SU-DHL-6 (cell line): ENCODE results near the gene PRR20G.

Experiments used
- H2AFZ ChIP-seq: fragments of 200-600 bp; sonication (generic); 2 replicates; pipeline ENCODE4 v1.6.1; 2014; ENCODE audit warnings: low read depth, mild to moderate bottlenecking, moderate library complexity, mixed read lengths, antibody characterized with exemption, low read length; ENCODE audit not compliant: severe bottlenecking
- H3F3A ChIP-seq: fragments of 200-600 bp; shearing (Covaris generic); 2 replicates; pipeline ENCODE4 v1.6.0; 2016; ENCODE audit warnings: antibody characterized with exemption, mild to moderate bottlenecking; ENCODE audit not compliant: insufficient read depth
- H3K27ac ChIP-seq: fragments of 200-600 bp; sonication (generic); 2 replicates; pipeline ENCODE4 v1.5.1; 2016; ENCODE audit warnings: low read depth, mild to moderate bottlenecking, low read length, moderate library complexity, mixed read lengths
- H3K27me3 ChIP-seq: fragments of 200-600 bp; sonication (generic), shearing (Covaris generic); 2 replicates; pipeline ENCODE4 v1.6.0; 2014; ENCODE audit warnings: mild to moderate bottlenecking, low read length
- H3K36me3 ChIP-seq: fragments of 200-600 bp; sonication (generic); 2 replicates; pipeline ENCODE4 v1.6.1; 2014; ENCODE audit warnings: mild to moderate bottlenecking, low read length, mixed read lengths
- H3K4me2 ChIP-seq: fragments of 300-600, 200-600 bp; shearing (Covaris generic), sonication (generic); 2 replicates; pipeline ENCODE4 v1.6.0; 2014; ENCODE audit warnings: low read length, low read depth, mild to moderate bottlenecking; ENCODE audit not compliant: poor library complexity, severe bottlenecking
- H3K4me3 ChIP-seq: fragments of 200-600 bp; sonication (generic); 2 replicates; pipeline ENCODE4 v1.5.1; 2014; ENCODE audit warnings: antibody characterized with exemption, low read length, mild to moderate bottlenecking, mixed read lengths; ENCODE audit not compliant: insufficient read depth, poor library complexity, severe bottlenecking
- H3K79me2 ChIP-seq: fragments of 200-600 bp; sonication (generic); 2 replicates; pipeline ENCODE4 v1.6.1; 2014; ENCODE audit warnings: mild to moderate bottlenecking, low read length, moderate library complexity; ENCODE audit not compliant: insufficient read depth
- H3K9ac ChIP-seq: fragments of 200-600 bp; sonication (generic); 2 replicates; pipeline ENCODE4 v1.7.0; 2014; ENCODE audit warnings: mild to moderate bottlenecking, low read length
- H3K9me2 ChIP-seq: fragments of 200-600 bp; sonication (generic); replicated peaks from 2 replicates; pipeline ENCODE4 v1.6.1; 2014; ENCODE audit warnings: low read length; ENCODE audit not compliant: insufficient read depth
- H3K9me3 ChIP-seq: fragments of 200-600 bp; sonication (generic); 2 replicates; pipeline ENCODE4 v1.6.1; 2014; ENCODE audit warnings: low read length, mixed read lengths; ENCODE audit not compliant: insufficient read depth
- H4K20me1 ChIP-seq: fragments of 200-600 bp; sonication (generic); 2 replicates; pipeline ENCODE4 v1.6.1; 2014; ENCODE audit warnings: low read depth, mild to moderate bottlenecking, antibody characterized with exemption, low read length, moderate library complexity, mixed read lengths
- EZH2phosphoT487 ChIP-seq: fragments of 200-600 bp; sonication (generic), shearing (Covaris generic); conservative IDR thresholded peaks from 2 replicates; pipeline ENCODE4 v1.6.1; 2018; ENCODE audit warnings: mild to moderate bottlenecking, antibody characterized with exemption, low read length, moderate library complexity, mixed read lengths
- TF ChIP-seq, protein P1 (sequence below): fragments of 200-600 bp; sonication (generic); IDR thresholded peaks from one replicate; pipeline ENCODE4 v1.5.1; 2017; ENCODE audit warnings: antibody characterized with exemption, mild to moderate bottlenecking, low read length, moderate library complexity; ENCODE audit not compliant: insufficient read depth, poor library complexity, severe bottlenecking

The PRR20G gene

DNA sequence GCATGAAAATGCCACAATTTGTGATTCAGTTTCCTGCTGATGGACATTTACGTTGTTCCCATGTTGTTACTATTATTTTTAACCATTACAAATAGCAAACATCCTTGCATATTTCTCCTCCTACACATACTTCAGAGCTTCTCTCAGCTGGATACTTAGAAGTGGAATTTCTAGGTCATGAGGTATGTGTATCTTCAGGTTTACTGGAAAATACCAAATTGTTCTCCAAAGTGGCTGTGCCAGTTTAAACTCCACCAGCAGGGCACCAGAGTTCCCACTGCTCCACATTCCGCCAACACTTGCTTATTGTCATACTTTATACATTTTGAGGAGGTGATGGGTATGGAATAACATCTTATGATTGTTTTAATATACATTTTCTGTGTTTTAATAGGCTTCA, 49.2 kb downstream of the PRR20G start:
- Histone ChIP-seq H3K4me2 (no peak overlapping the region), H3K27me3 (no peaks in the 10 kb centered on the region; the same call in 1 of the 2 replicates), H3F3A (no peaks in the 10 kb centered on the region), H2AFZ (no peak overlapping the region), H3K27ac (no peak overlapping the region), H3K36me3 (no peaks in the 10 kb centered on the region), H3K79me2 (no peaks in the 10 kb centered on the region), H3K9me2 (no peaks in the 10 kb centered on the region), H4K20me1 (no peaks in the 10 kb centered on the region), H3K9me3 (no peaks in the 10 kb centered on the region), H3K4me3 (no peak overlapping the region), H3K9ac (no peak overlapping the region)
- TF ChIP-seq EZH2phosphoT487, result no peak
- TF ChIP-seq, protein P1, sequence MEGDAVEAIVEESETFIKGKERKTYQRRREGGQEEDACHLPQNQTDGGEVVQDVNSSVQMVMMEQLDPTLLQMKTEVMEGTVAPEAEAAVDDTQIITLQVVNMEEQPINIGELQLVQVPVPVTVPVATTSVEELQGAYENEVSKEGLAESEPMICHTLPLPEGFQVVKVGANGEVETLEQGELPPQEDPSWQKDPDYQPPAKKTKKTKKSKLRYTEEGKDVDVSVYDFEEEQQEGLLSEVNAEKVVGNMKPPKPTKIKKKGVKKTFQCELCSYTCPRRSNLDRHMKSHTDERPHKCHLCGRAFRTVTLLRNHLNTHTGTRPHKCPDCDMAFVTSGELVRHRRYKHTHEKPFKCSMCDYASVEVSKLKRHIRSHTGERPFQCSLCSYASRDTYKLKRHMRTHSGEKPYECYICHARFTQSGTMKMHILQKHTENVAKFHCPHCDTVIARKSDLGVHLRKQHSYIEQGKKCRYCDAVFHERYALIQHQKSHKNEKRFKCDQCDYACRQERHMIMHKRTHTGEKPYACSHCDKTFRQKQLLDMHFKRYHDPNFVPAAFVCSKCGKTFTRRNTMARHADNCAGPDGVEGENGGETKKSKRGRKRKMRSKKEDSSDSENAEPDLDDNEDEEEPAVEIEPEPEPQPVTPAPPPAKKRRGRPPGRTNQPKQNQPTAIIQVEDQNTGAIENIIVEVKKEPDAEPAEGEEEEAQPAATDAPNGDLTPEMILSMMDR, result no peak

DNA sequence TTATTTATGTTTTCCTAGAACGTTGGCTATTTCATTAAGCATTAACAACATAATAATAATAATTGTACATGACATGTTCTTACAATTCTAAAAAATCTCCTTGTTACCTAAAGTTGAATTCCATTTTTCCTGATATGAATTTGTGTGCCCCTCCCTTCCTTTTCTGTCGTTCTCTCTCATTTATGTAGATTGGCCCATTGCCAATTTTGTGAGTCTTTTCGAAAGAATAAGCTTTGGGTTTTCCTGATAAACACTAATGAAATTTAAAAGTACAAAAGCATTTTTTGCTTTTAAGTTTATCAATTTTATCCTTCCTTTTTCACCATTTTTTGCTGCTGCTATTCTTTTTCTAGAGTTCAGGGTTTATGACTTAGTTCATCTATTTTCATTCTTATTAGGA, 50.0 kb downstream of the PRR20G start:
- no peak overlapping the region for H3K27ac ChIP-seq
- H3F3A ChIP-seq, result no peaks in the 10 kb centered on the region
- H3K79me2 ChIP-seq, result no peaks in the 10 kb centered on the region
- no peak overlapping the region for H3K4me2 ChIP-seq
- H4K20me1 ChIP-seq, result no peaks in the 10 kb centered on the region
- no peak for TF ChIP-seq EZH2phosphoT487
- TF ChIP-seq, protein P1, result no peak
- H3K9me3 ChIP-seq, result no peaks in the 10 kb centered on the region
- no peak overlapping the region for H2AFZ ChIP-seq
- no peaks in the 10 kb centered on the region for H3K9me2 ChIP-seq
- H3K36me3 ChIP-seq, result no peaks in the 10 kb centered on the region
- no peak overlapping the region for H3K9ac ChIP-seq
- H3K27me3 ChIP-seq, result no peaks in the 10 kb centered on the region; the same call in 1 of the 2 replicates
- no peak overlapping the region for H3K4me3 ChIP-seq

DNA sequence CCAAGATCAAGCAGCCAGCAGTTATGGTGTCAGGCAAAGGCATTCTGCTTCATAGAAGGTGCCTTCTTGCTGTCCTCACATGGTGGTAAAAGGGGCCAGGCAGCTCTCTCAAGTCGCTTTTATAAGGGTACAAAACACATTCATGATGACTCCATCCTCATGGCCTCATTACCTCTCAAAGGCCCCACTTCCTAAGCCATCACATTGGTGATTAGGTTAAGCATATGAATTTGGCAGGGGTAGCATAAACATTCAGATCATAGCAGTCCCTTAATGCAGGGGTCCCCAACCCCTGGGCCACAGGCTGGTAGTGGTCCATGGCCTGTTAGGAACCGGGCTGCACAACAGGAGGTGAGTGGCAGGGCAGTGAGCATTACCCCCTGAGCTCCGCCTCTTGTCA, 52.1 kb downstream of the PRR20G start:
- Histone ChIP-seq H3F3A (no peaks in the 10 kb centered on the region), H3K36me3 (no peaks in the 10 kb centered on the region), H2AFZ (no peak overlapping the region), H3K27ac (no peak overlapping the region), H3K9ac (no peak overlapping the region), H3K79me2 (no peaks in the 10 kb centered on the region), H3K4me3 (no peak overlapping the region), H4K20me1 (no peaks in the 10 kb centered on the region), H3K9me2 (no peaks in the 10 kb centered on the region), H3K27me3 (no peaks in the 10 kb centered on the region; the same call in 1 of the 2 replicates), H3K4me2 (no peak overlapping the region), H3K9me3 (no peaks in the 10 kb centered on the region)
- no peak for TF ChIP-seq EZH2phosphoT487
- TF ChIP-seq, protein P1, result no peak

DNA sequence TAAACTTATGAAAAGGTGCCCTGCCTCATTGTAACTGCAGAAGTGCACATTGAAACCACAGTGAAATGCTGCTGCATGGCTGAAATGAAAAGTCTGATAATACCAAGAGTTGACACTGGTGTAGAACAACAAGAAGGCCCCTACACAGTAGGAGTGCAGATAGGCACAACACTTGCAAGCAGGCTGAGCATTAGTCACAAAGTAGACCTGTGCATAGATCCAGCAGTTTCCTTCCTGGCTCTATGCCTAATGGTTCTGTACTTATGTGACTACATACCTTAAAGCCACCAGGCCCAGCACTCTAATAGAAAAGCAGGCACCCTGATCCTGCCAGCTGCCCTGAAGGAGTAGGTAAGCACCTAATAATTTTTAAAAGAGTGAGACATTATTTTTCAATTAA, 53.1 kb downstream of the PRR20G start:
- Histone ChIP-seq H3F3A (no peaks in the 10 kb centered on the region), H3K27me3 (no peaks in the 10 kb centered on the region; the same call in 1 of the 2 replicates), H3K9ac (no peak overlapping the region), H3K79me2 (no peaks in the 10 kb centered on the region), H3K4me2 (no peak overlapping the region), H3K4me3 (no peak overlapping the region), H3K9me2 (no peaks in the 10 kb centered on the region), H2AFZ (no peak overlapping the region), H4K20me1 (no peaks in the 10 kb centered on the region), H3K9me3 (no peaks in the 10 kb centered on the region), H3K36me3 (no peaks in the 10 kb centered on the region), H3K27ac (no peak overlapping the region)
- TF ChIP-seq, protein P1, result no peak
- no peak for TF ChIP-seq EZH2phosphoT487
